ENCODE data around the gene PCDH15.

Gene PCDH15

GRCh38 chr10:54125098-54125747, 675.8 kb downstream of the PCDH15 start:
- DNase-seq (ENCODE audit: low read depth): no peak

- DNase-seq (ENCODE audit: low read depth): no peak
Measured at GRCh38 chr10:54124209-54124885, 676.7 kb downstream of the PCDH15 start.

GRCh38 chr10:54120806-54121205, 680.2 kb downstream of the PCDH15 start:
- DNase-seq (ENCODE audit: low read depth): no peak

- DNase-seq (ENCODE audit: low read depth): no peak
Measured at GRCh38 chr10:54108961-54109360, 692.1 kb downstream of the PCDH15 start.

- DNase-seq (ENCODE audit: low read depth): no peak
Measured at GRCh38 chr10:54096892-54097291, 704.1 kb downstream of the PCDH15 start.

- no peak for DNase-seq (ENCODE audit: low read depth)
Measured at GRCh38 chr10:54094321-54094720, 706.7 kb downstream of the PCDH15 start.

- no peak for DNase-seq (ENCODE audit: low read depth)
Measured at GRCh38 chr10:54091237-54091636, 709.8 kb downstream of the PCDH15 start.

GRCh38 chr10:54081950-54082349, 719.1 kb downstream of the PCDH15 start:
- no peak for DNase-seq (ENCODE audit: low read depth)

- DNase-seq (ENCODE audit: low read depth): no peak
Measured at GRCh38 chr10:54067361-54067760, 733.7 kb downstream of the PCDH15 start.

GRCh38 chr10:54066646-54067045, 734.4 kb downstream of the PCDH15 start:
- no peak for DNase-seq (ENCODE audit: low read depth)

- DNase-seq (ENCODE audit: low read depth): no peak
Measured at GRCh38 chr10:54065106-54065505, 735.9 kb downstream of the PCDH15 start.

- no peak for DNase-seq (ENCODE audit: low read depth)
Measured at GRCh38 chr10:54064215-54064614, 736.8 kb downstream of the PCDH15 start.

GRCh38 chr10:54063514-54063913, 737.5 kb downstream of the PCDH15 start:
- no peak for DNase-seq (ENCODE audit: low read depth)

- DNase-seq (ENCODE audit: low read depth): no peak
Measured at GRCh38 chr10:54060572-54060971, 740.5 kb downstream of the PCDH15 start.

GRCh38 chr10:54057357-54057756, 743.7 kb downstream of the PCDH15 start:
- no peak for DNase-seq (ENCODE audit: low read depth)

- DNase-seq (ENCODE audit: low read depth): no peak
Measured at GRCh38 chr10:54026340-54026739, 774.7 kb downstream of the PCDH15 start.

- no peak for DNase-seq (ENCODE audit: low read depth)
Measured at GRCh38 chr10:54011117-54011516, 789.9 kb downstream of the PCDH15 start.

- no peak for DNase-seq (ENCODE audit: low read depth)
Measured at GRCh38 chr10:54010337-54010933, 790.6 kb downstream of the PCDH15 start.

- DNase-seq (ENCODE audit: low read depth): no peak
Measured at GRCh38 chr10:54009672-54010071, 791.4 kb downstream of the PCDH15 start.

- DNase-seq (ENCODE audit: low read depth): no peak
Measured at GRCh38 chr10:54002077-54002476, 799.0 kb downstream of the PCDH15 start.

GRCh38 chr10:53997953-53998352, 803.1 kb downstream of the PCDH15 start:
- no peak for DNase-seq (ENCODE audit: low read depth)

GRCh38 chr10:53990799-53991238, 810.2 kb downstream of the PCDH15 start:
- DNase-seq (ENCODE audit: low read depth): no peak

GRCh38 chr10:53983431-53983830, 817.6 kb downstream of the PCDH15 start:
- DNase-seq (ENCODE audit: low read depth): no peak
